ENCODE data around the gene ALDH8A1. TPM values are rescaled to one million over a fixed set of nuclear protein-coding genes. Genes with fewer than 3 reads are reported as not detected.

Gene ALDH8A1
- total and polyA plus RNA-seq, 10 of the 15 experiments (the other 5 are each of a cell fraction or from before 2014, with no cell fraction given), result 0.13 to 1.8 (median 0.62) TPM; not detected in 3

- TF ChIP-seq ZBTB4 (CRISPR knock-in tag; IDR thresholded peaks at IDR 0.05), result no peak
- TF ChIP-seq ZNF592 (IDR thresholded peaks at IDR 0.05), result no peak
- TF ChIP-seq RFX5 (IDR thresholded peaks at IDR 0.05; ENCODE audit: low read depth, low read length), result no peak
- TF ChIP-seq MTA3 (IDR thresholded peaks at IDR 0.05; ENCODE audit: borderline replicate concordance, low read length), result no peak
- no peak for TF ChIP-seq REST (IDR thresholded peaks at IDR 0.05; ENCODE audit: low read depth, low read length)
- TF ChIP-seq PAX8 (IDR thresholded peaks at IDR 0.05), result no peak
- no peak for TF ChIP-seq SRF (IDR thresholded peaks at IDR 0.05; ENCODE audit: low read depth in 2 of 2, low read length in 2 of 2)
Observed at GRCh38 chr6:134934793-134935485, 15.0 kb downstream of the ALDH8A1 start (continued).
